ENCODE results near the gene SAE1. TPM values are rescaled to one million over a fixed set of nuclear protein-coding genes. Genes with fewer than 3 reads are reported as not detected.

SAE1 gene
- 89.9 and 101 TPM in 2 replicates for total RNA-seq

DNA sequence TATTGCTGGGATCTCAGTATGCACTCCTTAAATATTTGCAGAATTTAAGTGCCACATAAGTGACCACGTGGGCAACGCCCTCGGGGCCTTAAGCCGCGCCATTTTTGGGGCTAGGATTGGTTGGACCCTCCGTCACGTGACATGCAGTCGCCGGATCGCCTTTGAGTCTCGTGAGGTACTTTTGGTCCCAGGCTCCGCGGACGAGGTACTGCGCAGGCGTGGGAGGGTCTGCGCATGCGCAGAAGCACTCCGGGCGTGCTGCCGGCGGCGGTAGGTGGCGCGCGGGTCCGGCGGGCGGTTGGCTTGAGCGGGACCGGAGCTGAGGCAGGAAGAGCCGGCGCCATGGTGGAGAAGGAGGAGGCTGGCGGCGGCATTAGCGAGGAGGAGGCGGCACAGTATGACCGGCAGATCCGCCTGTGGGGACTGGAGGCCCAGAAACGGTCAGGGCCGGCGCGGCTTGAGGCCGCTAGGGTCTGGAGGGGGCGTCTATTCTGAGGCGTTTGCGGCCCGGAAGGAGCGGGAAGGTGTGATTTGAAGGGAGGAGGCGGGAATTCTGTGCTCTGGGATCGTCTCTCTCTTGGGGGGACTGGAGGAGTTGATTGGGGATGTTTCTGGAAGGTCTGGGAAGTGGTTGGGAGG lies at the start of gene SAE1:
Gene SAE1, plus strand, starts transcription at position 247 of the 639 bp plus-strand sequence. Its CDS starts 96 bp downstream, at position 343.

GRCh38 chr19:47112997-47113849 lies 17.4 kb upstream of the SAE1 start, which contains the start of gene ZC3H4:
Gene ZC3H4 (minus strand): TSS chr19:47113776. CDS start chr19:47112584, 1,192 bp downstream.

DNA sequence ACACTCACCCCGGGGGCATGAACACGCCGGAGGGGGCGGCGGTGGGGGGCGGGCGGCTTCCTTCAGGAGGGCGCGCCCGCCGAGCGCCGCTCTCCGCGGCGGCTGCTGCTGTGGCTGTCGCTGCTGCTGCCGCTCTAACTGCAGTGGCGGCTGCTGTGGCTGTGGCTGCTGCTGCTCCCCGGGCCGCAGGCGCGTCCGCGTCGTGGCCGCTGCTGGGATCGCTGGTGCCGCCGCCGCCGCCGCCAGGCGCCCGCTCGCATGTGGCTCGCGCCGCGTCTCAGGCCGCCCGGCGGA lies 100.2 kb downstream of the SAE1 start, which contains the start of gene BBC3:
Gene BBC3, minus strand, starts transcription at position 279 of the 294 bp plus-strand sequence. CDS start 2,768 bp downstream, outside the sequence.

DNA sequence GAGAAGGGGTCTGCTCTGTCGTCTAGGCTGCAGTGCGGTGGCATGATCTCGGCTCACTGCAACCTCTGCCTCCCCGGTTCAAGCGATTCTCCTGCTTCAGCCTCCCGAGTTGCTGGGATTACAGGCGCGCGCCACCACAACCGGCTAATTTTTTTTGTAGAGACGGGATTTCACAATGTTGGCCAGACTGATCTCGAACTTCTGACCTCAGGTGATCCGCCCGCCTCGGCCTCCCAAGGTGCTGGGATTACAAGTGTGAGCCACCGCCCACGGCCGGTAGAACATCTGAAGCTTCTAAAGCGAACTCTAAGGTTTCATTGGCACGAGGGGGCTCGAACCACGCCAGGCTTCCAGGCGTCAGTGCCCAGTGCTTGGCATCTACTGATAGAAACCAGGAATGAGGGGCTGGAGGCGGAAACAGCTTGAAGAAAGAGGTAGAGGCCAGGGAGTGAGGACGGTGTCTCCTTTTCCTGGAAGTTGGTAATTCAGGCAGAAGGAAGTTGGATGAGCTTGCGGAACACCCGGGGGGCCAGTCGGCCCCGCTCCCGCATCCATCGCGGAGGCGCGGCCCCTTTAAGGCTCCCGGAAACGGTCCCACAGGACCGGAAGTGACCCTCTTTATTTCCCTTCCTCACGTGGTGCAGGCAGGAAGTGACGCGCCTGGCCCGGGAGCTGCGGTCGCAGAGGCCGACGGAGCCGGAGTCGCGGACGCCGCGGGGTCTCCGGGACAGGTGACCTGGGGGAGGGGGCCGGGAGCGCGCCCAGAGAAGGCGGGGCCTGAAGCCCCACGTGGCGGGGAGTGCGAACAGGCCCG lies 125.5 kb downstream of the SAE1 start, which contains the start of gene CCDC9:
Gene CCDC9, plus strand, starts transcription at position 647 of the 814 bp plus-strand sequence. CDS start 1,876 bp downstream, outside the sequence.

Other genes with a start within 250 kb of the SAE1 start
- 1.7 and 2.6 TPM in 2 replicates for gene NPAS1, start 111.0 kb upstream of the SAE1 start, total RNA-seq
- gene TMEM160, start 82.2 kb upstream of the SAE1 start, total RNA-seq, result 12.2 and 42.8 TPM in 2 replicates
- gene ZC3H4, start 17.1 kb upstream of the SAE1 start, total RNA-seq, result 18.5 and 19.7 TPM in 2 replicates
- gene BBC3, start 100.4 kb downstream of the SAE1 start, total RNA-seq, result 10.7 and 26.8 TPM in 2 replicates
- gene CCDC9, start 125.7 kb downstream of the SAE1 start, total RNA-seq, result 8.4 and 10.1 TPM in 2 replicates
- 5.8 and 7.9 TPM in 2 replicates for gene INAFM1, start 144.1 kb downstream of the SAE1 start, total RNA-seq
- under 0.01 TPM in 1 of 2 replicates, not detected in the other for gene C5AR1, start 179.0 kb downstream of the SAE1 start, total RNA-seq
- under 0.01 and 2.3 TPM in 2 replicates for gene C5AR2, start 201.3 kb downstream of the SAE1 start, total RNA-seq
- gene DHX34, start 218.5 kb downstream of the SAE1 start, total RNA-seq, result 7.5 and 9.3 TPM in 2 replicates

Measured in pericardium fibroblast (primary cell).